K562 (cell line): ENCODE data around the gene MAD1L1. TPM values are rescaled to one million over a fixed set of nuclear protein-coding genes. Genes with fewer than 3 reads are reported as not detected.

Experiments
- ATAC-seq: fragments of 200-7000 bp; cut with Tn5 transposase; 3 replicates; pipeline ENCODE4 v1.9.1; 2020; ENCODE audit warnings: moderate library complexity
- BruUV-seq: library from RNA; stranded (reverse); fragments of 400-500 nt; replicated peaks from 2 replicates; lab custom pipeline; 2021; lab: Mats Ljungman, UMichigan
- CTCF ChIA-PET: fragments of 300-600 bp; formaldehyde crosslinking; extraction: SDS; loops from one replicate; lab custom pipeline; 2021; ENCODE audit warnings: low intra/inter-chr PET ratio; lab: Yijun Ruan, JAX
- POLR2A ChIA-PET: fragments of 300-600, 350-650 bp; sonication (Branson Sonifier 250); formaldehyde crosslinking; extraction: SDS; loops from one replicate; lab custom pipeline; 2021; ENCODE audit warnings: antibody characterized with exemption, inconsistent platforms; lab: Yijun Ruan, JAX
- DNase-seq, 4 experiments: peaks; one replicate each; pipeline versions ENCODE4 v3.0.0 to v3.0.0-alpha.2; 2011 to 2018; ENCODE audit warnings: low spot score in 3 of 4, mixed read lengths in 3 of 4; ENCODE audit errors: extremely low read depth in 1 of 4
- FAIRE-seq: peaks from 2 replicates; lab custom pipeline; 2011; peaks lifted over from hg19 to GRCh38; lab: Jason Lieb, UNC
- H2AFZ ChIP-seq: 2 replicates; pipeline ENCODE4 v1.6.0; 2011; ENCODE audit warnings: low read depth, low read length, control low read depth, inconsistent platforms
- H3K27ac ChIP-seq: fragments of 200-600 bp; 3 replicates; pipeline ENCODE4 v1.8.0; 2011; ENCODE audit warnings: low read depth, mild to moderate bottlenecking, control low read depth, inconsistent platforms, low read length, moderate library complexity, mixed read lengths; ENCODE audit errors: extremely low read depth
- H3K27me3 ChIP-seq, 2 experiments: fragments of 300-600 bp in 1 of 2; 2 replicates in 1 of 2; 3 replicates in 1 of 2; pipeline versions ENCODE4 v1.6.0 to v1.8.0; 2011; ENCODE audit warnings: inconsistent platforms in 2 of 2, low read length in 2 of 2, mild to moderate bottlenecking in 1 of 2, mixed read lengths in 1 of 2, moderate library complexity in 1 of 2; ENCODE audit not compliant: control insufficient read depth in 2 of 2, insufficient read depth in 2 of 2
- H3K36me3 ChIP-seq: fragments of 300-600 bp; 3 replicates; pipeline ENCODE4 v1.8.0; 2011; ENCODE audit warnings: mild to moderate bottlenecking, low read length, inconsistent platforms; ENCODE audit not compliant: control insufficient read depth, insufficient read depth
- H3K4me1 ChIP-seq, 2 experiments: fragments of 200-600 bp in 1 of 2; replicated peaks in 1 of 2; 2 replicates in 1 of 2; 3 replicates in 1 of 2; pipeline versions ENCODE4 v1.5.1 to v1.8.0; 2011; ENCODE audit warnings: inconsistent platforms in 2 of 2, low read length in 2 of 2, mild to moderate bottlenecking in 1 of 2, mixed read lengths in 1 of 2, moderate library complexity in 1 of 2; ENCODE audit not compliant: control insufficient read depth in 2 of 2, insufficient read depth in 2 of 2
- H3K4me2 ChIP-seq: 2 replicates; pipeline ENCODE4 v1.6.1; 2011; ENCODE audit warnings: low read length, control low read depth, inconsistent platforms, mixed read lengths; ENCODE audit not compliant: insufficient read depth
- H3K4me3 ChIP-seq: fragments of 200-600 bp; sonication (generic), shearing (Covaris generic); 2 replicates; pipeline ENCODE4 v1.5.1; 2016; ENCODE audit warnings: control low read depth, inconsistent platforms
- H3K79me2 ChIP-seq: fragments of 200-600 bp; 3 replicates; pipeline ENCODE4 v1.8.0; 2011; ENCODE audit warnings: low read length, inconsistent platforms; ENCODE audit not compliant: control insufficient read depth, insufficient read depth
- H3K9ac ChIP-seq, 2 experiments: 2 replicates each; pipeline versions ENCODE4 v1.6.0 to v1.6.1; 2011; ENCODE audit warnings: low read depth in 2 of 2, low read length in 2 of 2, control low read depth in 1 of 2, inconsistent platforms in 1 of 2, mild to moderate bottlenecking in 1 of 2, mixed read lengths in 1 of 2; ENCODE audit not compliant: insufficient read depth in 1 of 2
- H3K9me1 ChIP-seq: one replicate; pipeline ENCODE4 v1.6.0; 2011; ENCODE audit warnings: inconsistent platforms, mild to moderate bottlenecking, low read length, moderate library complexity; ENCODE audit not compliant: control insufficient read depth, insufficient read depth
- H3K9me3 ChIP-seq: replicated peaks from 2 replicates; pipeline ENCODE4 v1.5.1; 2011; ENCODE audit warnings: low read depth, low read length, inconsistent platforms; ENCODE audit not compliant: control insufficient read depth, insufficient read depth
- H4K20me1 ChIP-seq: replicated peaks from 2 replicates; pipeline ENCODE4 v1.6.1; 2011; ENCODE audit warnings: low read length, inconsistent platforms, mixed read lengths; ENCODE audit not compliant: control insufficient read depth, insufficient read depth
- ZNF592 ChIP-seq: fragments of 450-650 bp; IDR thresholded peaks from 2 replicates; pipeline ENCODE4 v1.6.1; 2017; ENCODE audit warnings: antibody characterized with exemption, mild to moderate bottlenecking
- WGBS: fragments of 100-300 bp; shearing (Covaris generic); methylation state at CpG from one replicate; pipeline ENCODE4 v1.1.6; 2016; ENCODE audit warnings: low coverage, mixed read lengths; ENCODE audit not compliant: insufficient coverage; ENCODE audit errors: missing lambda C conversion rate; 5-methylcytosine and 5-hydroxymethylcytosine counted together
- in situ Hi-C: fragments of 300-500 bp; cut with MboI; formaldehyde crosslinking; loops from 4 replicates; pipeline ENCODE4 v1.15.0; 2018; ENCODE audit warnings: inconsistent platforms, mixed read lengths
- intact Hi-C: fragments of 100-400 bp; cut with micrococcal nuclease; formaldehyde crosslinking; loops from 2 replicates; pipeline ENCODE4 v1.14.2; 2022
- polyA plus RNA-seq, 8 experiments: library from polyadenylated mRNA; depleted of rRNA in 4 of 8; stranded (reverse) in 5 of 8; unstranded in 3 of 8; fragments of >200 nt; fragmentation: Nextera tagmentation in 2 of 8; fragmentation: Illumina TruSeq in 1 of 8; extraction: Ambion mirVana in 2 of 8; extraction: Trizol in 1 of 8; gene quantifications; 2 replicates each; pipeline versions ENCODE4 v1.2.1 to v1.2.3, GENCODE V29; 2011 to 2014; ENCODE audit warnings: inconsistent platforms in 1 of 8, missing spikeins in 1 of 8
- total RNA-seq, 7 experiments: library from RNA; depleted of rRNA in 6 of 7; stranded (reverse); fragments of >200 nt in 6 of 7; fragmentation: Illumina TruSeq in 2 of 7; extraction: Trizol in 2 of 7; gene quantifications; 2 replicates each; pipeline versions ENCODE4 v1.2.1 to v1.2.3, GENCODE V29; 2011 to 2021; ENCODE audit warnings: low replicate concordance in 1 of 7

The MAD1L1 gene
- total and polyA plus RNA-seq, 9 of the 15 experiments (the other 6 are each of a cell fraction or from before 2014, with no cell fraction given), result 1.7 to 89.7 (median 18.0) TPM

- Histone ChIP-seq H3K36me3 (peaks cover 6% of the 10 kb centered on the region; the same call in 1 of the 3 replicates), H3K9ac (peak overlapping the region in 1 of 2 experiments; percentile 20; a peak in 1 of 4 replicates), H3K9me3 (no peaks in the 10 kb centered on the region), H3K4me2 (no peak overlapping the region), H4K20me1 (0 out of 2 replicates have a peak, but pooled peaks cover 5% of the 10 kb centered on the region), H3K27me3 (no peaks in the 10 kb centered on the region), H2AFZ (no peak overlapping the region), H3K79me2 (no peaks in the 10 kb centered on the region), H3K9me1 (no peaks in the 10 kb centered on the region)
- POLR2A ChIA-PET, result no interaction called here
- DNase-seq (no peak), FAIRE-seq (no peak)
- 86% methylated on average over 9 of the region's 15 CpGs for WGBS
- BruUV-seq, result no TSS peak
- TF ChIP-seq ZNF592, result no peak
- TF ChIP-seq, all 486 proteins: peak for 0
- intact Hi-C loops (no loop called here), in situ Hi-C loops (no loop called here)
- H3K4me3 ChIP-seq, result no peak overlapping the region
- no peak for ATAC-seq
- peaks cover 0 to 10% of the 10 kb centered on the region in 2 experiments; a peak in 1 of 5 replicates for H3K4me1 ChIP-seq
- no peak overlapping the region for H3K27ac ChIP-seq
- CTCF ChIA-PET, result no interaction called here
These were observed 75.8 kb downstream of the MAD1L1 start for GRCh38 chr7:2156756-2157472.
